ENCODE measurements around the gene CCDC71L.

GRCh38 chr7:106616708-106617051 is 44.3 kb downstream of the CCDC71L start:
- TF ChIP-seq, protein P1, sequence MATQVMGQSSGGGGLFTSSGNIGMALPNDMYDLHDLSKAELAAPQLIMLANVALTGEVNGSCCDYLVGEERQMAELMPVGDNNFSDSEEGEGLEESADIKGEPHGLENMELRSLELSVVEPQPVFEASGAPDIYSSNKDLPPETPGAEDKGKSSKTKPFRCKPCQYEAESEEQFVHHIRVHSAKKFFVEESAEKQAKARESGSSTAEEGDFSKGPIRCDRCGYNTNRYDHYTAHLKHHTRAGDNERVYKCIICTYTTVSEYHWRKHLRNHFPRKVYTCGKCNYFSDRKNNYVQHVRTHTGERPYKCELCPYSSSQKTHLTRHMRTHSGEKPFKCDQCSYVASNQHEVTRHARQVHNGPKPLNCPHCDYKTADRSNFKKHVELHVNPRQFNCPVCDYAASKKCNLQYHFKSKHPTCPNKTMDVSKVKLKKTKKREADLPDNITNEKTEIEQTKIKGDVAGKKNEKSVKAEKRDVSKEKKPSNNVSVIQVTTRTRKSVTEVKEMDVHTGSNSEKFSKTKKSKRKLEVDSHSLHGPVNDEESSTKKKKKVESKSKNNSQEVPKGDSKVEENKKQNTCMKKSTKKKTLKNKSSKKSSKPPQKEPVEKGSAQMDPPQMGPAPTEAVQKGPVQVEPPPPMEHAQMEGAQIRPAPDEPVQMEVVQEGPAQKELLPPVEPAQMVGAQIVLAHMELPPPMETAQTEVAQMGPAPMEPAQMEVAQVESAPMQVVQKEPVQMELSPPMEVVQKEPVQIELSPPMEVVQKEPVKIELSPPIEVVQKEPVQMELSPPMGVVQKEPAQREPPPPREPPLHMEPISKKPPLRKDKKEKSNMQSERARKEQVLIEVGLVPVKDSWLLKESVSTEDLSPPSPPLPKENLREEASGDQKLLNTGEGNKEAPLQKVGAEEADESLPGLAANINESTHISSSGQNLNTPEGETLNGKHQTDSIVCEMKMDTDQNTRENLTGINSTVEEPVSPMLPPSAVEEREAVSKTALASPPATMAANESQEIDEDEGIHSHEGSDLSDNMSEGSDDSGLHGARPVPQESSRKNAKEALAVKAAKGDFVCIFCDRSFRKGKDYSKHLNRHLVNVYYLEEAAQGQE (IDR thresholded peaks at IDR 0.05; ENCODE audit: borderline replicate concordance), result no peak
- TF ChIP-seq CTCF (IDR thresholded peaks at IDR 0.05; ENCODE audit: poor library complexity, severe bottlenecking), result no peak
- no peak for TF ChIP-seq EZH2 (IDR thresholded peaks at IDR 0.05; ENCODE audit: borderline replicate concordance, insufficient read depth, low read length, poor library complexity, severe bottlenecking)
- TF ChIP-seq EP300 (conservative IDR thresholded peaks at IDR 0.05; ENCODE audit: poor library complexity, severe bottlenecking), result no peak
- TF ChIP-seq RAD21 (conservative IDR thresholded peaks at IDR 0.05), result no peak
- TF ChIP-seq MXI1 (conservative IDR thresholded peaks at IDR 0.05; ENCODE audit: poor library complexity, severe bottlenecking), result no peak
- TF ChIP-seq POLR2AphosphoS5 (IDR thresholded peaks at IDR 0.05), result no peak
